Erythroblast (primary cell): ENCODE results near the gene RASA3.

Source experiments
- GATA1 ChIP-seq: IDR thresholded peaks from 2 replicates; pipeline ENCODE4 v1.6.1; 2011; ENCODE audit warnings: low read depth, mild to moderate bottlenecking, control low read depth, low read length, moderate library complexity
- POLR2A ChIP-seq: IDR thresholded peaks from 2 replicates; pipeline ENCODE4 v1.6.1; 2011; ENCODE audit warnings: mild to moderate bottlenecking, low read length

GRCh38 chr13:114080739-114081561, 51.5 kb downstream of the RASA3 start:
- TF ChIP-seq POLR2A, result no peak
- no peak for TF ChIP-seq GATA1
